ENCODE measurements around the gene BLID.

Gene BLID

DNA sequence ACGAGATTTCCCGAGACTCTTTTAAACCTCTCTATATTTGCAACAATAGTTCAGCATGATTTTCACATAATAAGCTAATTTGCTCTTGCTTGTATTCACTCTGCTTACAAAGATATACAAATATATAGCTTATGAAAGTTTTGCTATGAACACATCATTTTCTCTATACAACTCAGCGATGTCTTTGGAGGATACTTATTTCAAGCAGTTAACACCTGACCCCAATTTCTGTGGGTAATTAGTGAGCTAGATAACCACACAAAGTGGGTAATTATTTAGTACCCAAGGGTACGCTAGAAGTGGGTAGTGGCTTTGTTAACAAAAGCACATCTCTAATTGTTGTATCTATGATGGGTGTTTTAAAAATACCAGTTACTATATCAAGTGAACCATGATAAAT lies 12.3 kb downstream of the BLID start:
- DNase-seq, result no peak

DNA sequence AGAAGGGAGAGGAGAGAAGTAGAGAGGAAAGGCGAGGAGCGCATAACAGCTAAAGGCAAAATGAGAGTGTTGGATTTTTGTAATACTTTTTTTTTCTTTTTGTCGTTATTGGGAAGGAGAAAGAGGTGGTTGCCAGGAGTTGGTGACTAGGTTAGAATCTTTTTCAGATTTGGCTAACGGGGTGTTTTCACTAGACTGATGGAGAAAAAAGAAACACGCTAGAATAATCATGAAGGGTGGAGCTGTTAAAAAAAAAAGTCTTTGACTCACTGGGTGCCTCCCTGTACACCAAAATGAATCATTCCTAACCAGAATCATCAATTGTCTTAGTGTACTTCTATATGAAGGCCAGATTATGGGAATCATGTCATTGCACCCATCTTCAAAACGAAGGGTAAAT lies 12.7 kb downstream of the BLID start:
- DNase-seq, result no peak

DNA sequence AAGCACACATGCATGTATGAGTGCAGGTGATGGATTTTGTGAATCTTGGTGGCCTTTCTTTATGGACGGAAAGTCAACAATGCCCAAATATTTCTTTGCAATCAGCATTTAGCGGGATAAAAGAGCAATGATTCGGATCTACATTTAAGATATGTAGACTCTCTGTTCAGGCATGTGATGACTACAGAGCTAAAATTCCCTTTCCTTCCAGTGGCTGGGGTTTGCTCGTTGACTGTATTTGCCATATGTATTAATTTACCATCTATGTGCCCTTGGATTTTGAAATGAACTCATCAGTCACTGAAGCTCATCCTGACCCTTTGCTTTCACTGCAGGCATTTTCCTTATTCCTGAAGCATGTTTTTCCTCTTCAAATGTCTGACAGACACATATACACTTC lies 13.6 kb downstream of the BLID start:
- no peak for DNase-seq

DNA sequence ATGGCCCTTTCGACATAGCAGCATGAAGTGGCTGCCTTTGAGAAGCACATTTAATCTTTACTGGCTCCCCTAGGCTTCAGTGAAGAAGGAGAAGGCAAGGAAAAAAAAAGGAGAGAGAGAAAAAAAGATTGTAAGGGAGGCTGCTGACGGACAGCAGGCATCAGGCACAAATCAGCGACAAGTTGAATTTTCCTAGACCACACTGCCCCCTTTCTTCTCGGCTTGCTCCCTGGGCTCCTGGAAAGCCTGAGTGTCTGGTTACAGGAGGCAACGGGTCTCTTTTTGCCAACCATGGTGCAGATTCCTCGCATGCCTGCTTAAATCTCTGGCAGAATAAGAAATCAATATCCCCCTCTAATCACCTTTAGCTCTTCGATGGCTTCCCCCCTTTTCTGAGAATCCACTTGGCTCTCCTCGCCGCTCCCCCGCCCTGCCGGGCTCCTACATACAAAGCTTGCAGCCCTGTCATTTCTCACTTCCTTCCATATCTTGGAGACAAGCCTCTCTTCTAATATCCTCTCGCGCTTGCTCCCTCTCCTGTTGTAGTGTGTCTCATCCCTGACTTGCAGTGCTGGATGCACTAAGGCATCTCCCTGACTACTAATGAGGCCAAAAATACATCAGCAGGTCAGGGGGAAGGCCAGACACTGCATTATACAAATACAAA lies 14.3 kb downstream of the BLID start:
- DNase-seq, result no peak

DNA sequence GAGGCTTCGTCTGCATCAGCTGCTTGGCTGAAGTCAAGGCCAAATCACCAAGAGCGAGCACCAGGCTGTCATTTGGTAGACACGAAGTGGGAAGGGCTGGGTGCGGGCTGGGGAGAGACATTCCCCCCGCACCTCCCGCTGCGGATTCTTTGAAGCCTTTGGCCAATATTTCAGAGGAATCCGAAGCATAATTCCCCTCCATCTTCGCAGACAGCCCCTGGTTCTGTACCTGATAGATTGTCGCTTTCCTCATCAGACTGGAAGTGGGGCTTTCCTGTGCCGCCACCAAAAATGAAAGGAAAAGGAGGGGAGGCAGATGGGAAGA lies 15.3 kb downstream of the BLID start:
- DNase-seq, result no peak

DNA sequence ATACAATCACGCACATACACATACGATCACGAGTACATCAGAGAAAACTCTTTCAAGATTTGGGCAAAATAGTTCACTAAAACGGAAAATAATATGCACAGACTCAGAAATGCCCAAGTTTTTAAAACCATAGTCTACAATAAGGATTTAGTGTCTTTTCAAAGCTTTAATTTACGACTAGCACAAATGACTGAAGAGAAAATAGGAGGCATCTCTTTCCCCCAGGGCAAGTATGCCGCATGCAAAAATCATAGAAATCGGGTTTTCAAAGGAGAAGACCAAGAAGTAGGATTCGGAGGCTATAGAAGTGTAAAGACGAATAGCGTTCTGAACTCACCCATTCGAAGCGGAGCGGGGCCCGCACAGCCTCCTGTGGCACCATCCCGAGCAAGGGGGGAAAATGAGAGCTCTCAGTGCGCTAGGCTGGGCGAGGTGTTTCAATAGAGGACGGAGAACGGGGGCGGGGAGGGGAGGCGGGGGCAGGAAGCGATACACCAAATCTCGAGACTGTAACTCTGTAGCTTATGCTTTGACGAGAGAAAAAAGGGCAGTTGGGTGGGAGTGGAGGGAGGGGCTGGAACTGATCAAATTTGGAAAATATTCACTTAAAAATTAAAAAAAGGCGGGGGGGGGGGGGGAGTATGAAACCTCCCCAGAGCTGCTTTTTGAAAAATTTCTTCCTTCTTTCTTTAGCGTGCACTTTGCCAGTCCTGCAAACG lies 15.8 kb downstream of the BLID start:
- no peak for DNase-seq

DNA sequence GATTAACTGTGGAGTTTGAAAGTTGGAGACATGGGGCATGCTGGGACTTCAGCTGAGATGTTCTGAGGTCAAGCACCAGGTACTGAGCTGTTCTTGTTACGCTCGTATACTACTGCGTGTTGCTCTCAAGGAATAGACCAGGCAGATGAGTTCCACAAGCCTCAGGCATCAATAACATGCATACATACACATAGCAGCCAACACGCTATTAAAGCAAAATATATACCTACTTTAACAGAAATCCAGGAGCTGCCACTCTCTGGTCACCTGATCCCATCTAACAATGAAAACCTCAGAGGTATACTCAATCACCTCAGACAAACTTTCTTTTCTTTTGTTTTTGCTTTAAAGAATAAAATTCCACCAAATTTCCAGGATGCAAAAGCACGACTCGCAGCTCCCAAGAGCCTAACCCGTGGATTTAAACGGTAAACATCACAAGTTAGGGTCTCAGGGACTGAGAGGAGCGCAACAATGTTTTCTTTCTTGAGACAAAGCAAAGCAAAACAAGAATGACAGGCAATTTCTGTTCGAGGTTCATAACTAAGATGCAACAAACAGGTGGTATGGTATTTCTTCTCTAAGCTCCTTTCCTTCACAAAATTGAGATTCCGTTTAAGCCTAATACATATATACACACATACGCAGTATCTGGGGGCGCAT lies 16.5 kb downstream of the BLID start:
- DNase-seq, result no peak

DNA sequence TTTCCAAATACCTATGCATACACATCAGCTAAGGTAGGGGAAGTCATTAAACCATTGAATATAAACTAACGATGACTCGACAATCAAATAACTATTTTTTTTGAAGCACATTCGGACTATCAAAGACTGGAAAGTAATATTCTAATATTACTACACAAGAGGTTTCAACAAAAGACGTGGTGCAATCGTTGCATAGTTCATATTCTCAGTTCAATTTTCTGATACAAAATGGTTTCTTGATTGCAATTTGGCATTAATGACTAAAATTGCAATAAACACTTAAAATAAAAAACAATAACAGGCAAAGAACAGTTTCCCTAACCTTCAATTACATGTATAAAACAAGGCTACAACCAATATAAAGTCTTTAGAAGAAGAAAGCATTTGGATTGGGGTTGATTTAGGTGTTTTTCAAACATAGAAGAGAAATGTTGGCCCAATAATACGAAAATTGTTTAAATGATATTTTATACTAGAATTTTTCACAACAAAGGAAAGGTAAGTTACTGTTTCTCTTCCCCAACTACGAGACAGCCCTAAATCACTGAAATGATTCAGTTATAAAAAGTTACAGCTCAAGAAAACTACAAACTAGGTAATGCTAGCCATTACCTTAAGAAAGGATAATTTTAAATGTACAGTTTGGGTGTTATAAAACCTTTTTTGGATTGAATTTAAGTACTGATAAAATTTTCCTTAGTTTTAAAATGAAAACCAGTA lies 17.6 kb downstream of the BLID start:
- no peak for DNase-seq

DNA sequence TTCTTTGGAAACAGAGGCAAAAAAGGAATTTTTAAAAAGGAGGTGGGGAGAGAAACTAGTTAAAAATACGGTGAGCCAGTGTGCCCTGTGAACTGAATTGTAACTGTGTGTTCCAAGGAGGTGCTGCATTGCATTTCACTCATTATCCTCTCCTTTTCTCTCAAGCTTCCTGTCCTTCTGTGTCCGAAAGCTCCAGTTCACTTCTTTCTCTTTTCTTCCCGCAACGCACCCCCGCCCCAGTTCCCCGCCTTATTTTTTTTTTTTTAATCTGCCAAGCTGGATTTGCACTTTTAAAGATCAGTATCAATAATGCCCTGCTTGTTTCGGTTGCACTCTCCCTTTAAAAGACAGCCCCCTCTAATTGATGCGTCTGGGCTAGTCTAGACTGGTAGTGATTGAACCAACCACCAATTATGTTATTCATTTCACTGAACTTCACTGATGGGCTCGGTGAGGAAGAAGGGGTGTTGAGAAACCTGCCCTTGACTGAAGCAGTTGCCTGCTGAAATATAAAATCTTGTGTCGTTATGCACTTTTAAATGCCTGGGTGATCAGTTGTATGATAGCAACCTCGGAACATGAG lies 18.5 kb downstream of the BLID start:
- no peak for DNase-seq

DNA sequence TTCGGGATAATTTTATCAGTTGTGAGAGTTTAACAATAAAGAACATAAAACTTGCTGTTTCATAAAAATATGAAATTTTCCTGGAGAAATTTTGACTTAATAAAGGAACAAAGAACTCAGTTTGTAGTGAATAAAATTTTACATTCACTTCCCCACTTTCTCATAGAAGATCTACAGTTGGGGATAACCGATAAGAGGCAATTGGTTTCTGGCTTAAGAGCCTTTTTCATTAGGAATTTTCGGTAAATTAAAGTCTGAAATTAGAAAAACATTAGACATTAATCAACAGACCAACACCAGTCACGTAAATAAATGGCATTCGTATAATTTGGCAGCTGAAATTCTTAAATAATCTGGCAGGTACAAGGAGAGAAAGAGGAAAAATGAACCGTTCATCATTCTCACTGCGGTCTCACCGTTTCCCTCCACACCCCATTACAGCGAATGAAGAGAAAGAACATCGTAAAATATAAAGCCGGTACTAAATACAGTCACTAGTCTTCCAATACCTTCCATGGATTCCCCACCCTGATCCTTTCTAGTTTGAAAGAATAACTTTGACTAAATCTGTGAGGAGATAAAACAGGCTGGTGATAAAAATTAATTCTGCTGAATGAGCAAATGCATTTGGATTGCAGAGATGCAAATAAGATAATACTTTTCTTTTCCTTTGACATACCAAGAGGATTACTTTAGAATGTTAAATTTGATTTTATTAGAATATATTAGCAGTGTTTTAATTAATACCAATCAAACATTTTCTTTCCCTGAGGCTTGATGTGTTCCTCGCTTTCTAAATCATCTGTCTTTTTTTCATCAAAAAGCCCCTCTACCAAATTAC lies 19.5 kb downstream of the BLID start:
- no peak for DNase-seq

DNA sequence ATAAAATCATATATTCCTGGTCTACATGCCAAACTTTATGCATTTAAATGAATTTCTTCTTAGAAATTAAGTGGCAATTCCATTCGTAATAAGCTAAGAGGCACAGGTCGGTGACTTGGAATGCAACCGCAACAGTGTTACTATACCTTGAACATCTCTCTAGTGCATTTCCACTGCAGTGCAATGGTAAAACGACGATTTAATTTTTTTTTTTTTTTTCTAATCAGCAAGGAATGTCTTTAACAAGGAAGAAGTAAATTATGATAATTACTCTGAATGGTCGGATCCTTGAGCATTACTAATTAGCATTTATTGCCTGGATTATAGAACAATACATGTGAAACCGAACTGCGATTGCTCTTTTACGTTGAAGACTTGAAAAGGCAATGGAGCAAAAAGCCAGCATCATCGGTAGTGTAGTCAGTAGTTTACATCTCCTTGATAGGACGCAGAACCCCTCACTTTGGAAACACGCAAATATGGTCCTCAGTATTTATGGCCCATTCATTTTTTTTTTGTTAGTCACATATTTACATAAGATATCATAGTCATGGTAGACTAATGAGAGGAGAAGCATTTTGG lies 20.2 kb downstream of the BLID start:
- DNase-seq, result no peak

DNA sequence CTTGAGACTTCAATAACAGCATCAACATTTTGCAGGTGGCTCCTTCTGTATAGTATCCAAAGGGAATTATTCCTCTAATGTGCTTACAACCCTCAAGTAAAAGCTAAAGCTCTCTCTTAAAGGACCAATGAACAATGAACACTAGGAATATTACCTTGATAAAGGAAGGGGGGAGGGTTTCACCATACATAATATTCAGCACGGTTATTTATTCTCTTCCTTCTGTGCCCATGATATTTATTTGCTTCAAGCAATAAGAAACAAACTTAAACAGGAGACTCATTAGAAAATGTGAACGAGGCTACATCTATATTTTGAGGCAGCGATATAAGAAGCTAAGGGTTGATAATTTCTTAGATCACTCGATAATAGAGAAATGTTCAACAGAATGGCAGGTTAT lies 21.2 kb downstream of the BLID start:
- DNase-seq, result no peak

DNA sequence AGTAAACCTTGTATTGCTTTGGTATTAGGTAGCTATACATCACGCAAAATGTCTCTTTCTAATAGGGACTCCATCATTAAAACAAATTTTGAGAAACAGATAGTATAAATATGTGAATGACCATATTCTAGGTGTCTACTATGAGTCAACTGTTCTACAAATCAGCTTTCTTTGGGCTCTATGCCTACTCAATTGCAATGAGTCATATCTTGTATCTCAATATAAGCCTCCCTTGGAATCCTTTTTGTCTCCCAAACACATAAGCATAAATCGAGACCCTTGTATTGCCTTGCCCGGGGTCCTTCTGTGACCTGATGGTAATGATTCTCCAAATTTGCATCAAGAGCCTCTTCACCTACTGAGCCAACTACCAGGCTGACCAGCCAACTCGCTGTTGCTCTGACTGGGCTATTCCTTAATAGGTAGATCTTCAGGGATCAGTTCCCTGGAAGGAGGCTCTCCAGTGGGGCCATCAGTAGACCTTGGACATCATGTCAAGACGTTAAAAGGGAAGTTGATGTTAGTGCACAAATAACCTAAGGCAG lies 22.2 kb downstream of the BLID start:
- DNase-seq, result no peak

DNA sequence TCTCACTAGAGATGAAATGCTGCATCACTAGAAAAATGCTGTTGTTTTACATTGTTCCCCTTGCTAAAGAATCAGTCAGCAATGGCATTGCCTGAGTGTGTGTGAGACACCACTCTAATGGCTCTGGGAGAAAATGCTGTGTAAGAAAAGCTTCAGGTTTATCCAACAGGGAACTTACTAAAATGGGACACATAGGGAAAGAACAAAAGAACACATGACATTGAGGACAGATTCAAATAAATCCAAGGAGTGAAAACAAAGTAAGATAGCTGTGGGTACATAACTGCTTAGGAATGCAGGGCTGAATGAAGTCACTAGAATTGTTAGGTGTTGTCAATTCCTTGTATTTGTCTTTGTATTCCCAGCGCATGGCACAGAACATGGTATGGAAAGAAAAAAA lies 24.2 kb downstream of the BLID start:
- no peak for DNase-seq

DNA sequence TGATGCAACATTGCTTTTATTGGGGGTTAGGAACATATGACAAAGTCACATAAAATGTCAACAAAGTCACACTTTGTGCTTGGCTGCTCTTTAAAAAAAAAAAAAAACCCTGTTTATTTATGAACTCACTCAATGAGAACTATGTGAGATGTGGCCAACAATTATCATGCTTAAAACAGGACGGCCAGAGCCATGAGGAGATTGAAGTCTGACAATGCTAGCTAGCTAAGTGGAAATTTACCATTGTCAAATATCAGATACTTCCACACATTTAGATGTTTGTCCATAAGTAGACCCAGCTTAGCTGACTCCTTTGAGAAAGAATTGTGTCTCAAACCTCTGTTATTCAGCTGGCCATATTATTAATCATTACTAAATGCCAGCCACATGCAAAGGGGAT lies 26.9 kb downstream of the BLID start:
- DNase-seq, result no peak

DNA sequence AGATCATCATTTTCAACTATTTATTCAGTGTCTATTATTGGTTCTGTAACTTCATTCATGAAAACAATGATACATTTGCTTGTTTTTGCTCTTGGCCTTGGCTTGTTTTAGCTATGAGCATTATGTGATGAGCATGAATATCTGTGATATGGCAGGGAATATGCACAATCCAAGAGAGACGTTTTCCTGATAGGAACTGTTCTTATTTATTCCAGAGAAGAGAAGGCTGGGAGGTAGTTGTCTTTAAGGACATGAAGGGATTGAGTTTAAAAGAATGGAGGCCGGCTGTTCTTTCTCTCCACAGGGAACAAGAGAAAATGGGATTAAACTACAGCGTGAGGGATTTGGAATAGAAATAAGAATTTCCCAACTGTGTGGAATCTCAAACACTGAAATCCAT lies 30.3 kb downstream of the BLID start:
- no peak for DNase-seq

DNA sequence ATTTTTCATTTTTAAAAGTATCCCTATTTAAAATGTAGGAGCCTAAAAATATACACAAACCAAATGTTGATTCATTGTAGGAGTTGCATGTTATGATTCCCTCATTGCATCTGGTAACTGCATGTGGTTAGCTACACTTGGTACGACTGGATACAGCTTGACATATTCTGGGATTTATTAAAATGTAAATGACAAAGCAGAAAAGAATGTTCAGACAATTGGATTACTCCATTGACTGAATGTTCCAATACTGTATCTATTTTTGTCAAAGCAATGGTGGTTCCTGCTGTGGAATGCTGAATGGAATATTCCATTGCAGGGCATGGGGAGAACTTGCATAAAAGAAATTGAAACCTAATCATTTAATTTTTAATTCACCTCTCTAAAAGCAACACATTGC lies 30.8 kb downstream of the BLID start:
- DNase-seq, result no peak

DNA sequence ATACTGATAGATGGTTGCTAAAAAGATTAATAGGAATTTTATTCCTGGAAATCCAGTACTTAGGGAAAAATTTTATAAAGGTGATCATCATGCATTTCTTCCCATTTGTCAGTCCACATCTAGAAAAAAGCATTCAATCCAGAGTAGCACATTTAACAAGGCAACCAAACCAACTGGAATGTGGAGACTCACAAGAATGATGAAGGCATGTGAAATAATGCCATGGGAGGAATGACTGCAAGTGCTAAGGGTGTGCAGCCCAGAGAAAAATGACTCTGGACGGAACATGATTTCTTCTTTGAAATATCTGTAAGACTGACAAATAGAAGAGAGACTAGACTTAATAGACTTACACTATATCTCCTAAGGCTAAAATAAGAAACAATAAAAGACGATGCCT lies 33.8 kb downstream of the BLID start:
- DNase-seq, result no peak

DNA sequence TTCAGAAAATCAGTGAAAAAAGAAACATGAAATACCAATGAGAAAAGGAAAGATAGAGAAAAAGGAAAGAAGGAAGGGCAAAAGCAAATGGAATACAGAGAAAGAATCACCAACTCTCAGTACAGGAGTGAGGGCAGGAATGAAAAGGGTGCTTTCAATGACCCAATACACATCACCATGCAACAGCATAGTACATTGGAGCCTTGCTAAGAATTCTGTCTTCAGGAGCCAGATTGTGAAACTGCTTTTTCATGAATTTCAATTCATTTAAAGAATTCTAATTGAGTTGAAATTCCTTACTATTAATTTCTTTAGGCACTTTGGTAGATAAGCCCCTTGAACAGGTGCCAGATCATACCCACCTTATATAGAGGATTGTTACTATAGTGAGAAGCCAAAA lies 34.9 kb downstream of the BLID start:
- no peak for DNase-seq

DNA sequence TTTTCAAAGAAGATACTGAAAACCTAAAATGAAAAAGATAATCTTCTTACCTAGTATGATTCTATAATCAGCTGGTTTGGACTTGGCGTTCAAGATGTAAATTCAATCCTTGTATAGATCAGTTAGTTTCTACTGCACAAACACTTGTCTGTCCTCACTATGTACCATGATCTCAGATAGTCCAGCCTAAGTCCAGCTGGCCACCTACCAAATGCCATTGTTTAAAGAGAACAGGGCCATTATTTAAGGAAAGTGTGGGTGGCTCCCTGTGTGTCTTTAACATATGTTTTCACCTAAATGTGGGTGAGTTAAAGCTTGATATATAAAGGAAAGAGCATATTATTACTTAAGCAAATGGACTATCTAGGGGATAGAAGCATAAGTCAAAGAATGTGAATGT lies 38.6 kb downstream of the BLID start:
- DNase-seq, result no peak

DNA sequence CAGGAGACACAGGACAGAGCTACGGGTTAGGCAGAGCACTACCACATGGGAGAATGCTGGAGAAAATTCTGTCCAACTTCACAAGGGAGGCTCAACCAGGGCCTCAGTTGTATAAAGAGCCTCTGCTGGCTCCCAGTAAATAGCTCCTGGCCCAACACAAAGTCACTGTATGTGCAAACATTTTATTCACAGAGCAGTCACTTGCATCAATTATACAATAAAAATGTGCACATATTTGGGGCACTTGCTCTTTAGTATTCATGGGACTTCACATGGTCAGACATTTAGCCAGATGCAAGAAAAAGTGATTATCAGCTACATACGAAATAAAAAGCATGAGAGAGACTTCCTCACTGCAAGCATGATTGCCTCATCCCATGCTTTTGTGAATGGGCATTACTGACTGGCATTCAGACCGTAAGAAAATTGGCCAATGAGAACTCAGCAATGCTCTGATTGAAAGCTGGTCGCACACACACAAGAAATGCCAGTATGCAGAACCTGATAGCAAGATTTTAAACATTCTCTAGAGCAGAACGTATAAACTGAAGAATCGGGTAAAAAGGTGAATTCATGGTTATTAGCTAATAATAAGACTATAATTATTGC lies 39.4 kb downstream of the BLID start:
- no peak for DNase-seq

DNA sequence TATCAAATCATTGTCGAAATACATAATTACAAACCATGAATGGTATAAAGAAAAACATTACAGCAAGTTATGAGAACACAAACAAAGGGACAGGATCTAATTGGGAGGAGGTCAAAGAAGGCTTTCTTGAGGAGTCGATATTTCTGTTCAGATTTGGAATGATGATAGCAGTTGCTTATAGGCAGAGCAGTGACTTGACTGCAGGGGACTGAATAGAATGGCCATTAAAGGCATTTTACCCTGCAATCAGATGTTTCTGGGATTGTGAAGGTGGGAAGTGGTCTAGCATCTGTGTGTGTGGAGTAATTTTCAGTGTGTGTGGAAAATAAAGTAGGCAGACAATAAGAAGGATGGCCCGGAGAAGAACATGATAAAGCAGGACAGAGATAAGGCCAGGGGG lies 41.0 kb downstream of the BLID start:
- no peak for DNase-seq
